A673 (cell line): ENCODE data around the gene PLCL1. TPM values are rescaled to one million over a fixed set of nuclear protein-coding genes. Genes with fewer than 3 reads are reported as not detected.

ENCODE experiments used
- BruUV-seq: library from RNA; stranded (reverse); fragments of 400-500 nt; replicated peaks from 2 replicates; lab custom pipeline; 2021; lab: Mats Ljungman, UMichigan
- CTCF ChIA-PET: fragments of 300-600 bp; sonication (Branson Sonifier 250); formaldehyde crosslinking; loops from one replicate; lab custom pipeline; 2022; ENCODE audit warnings: antibody characterized with exemption; lab: Charles Lee
- POLR2A ChIA-PET: fragments of 300-600 bp; sonication (Branson Sonifier 250); formaldehyde crosslinking; loops from one replicate; lab custom pipeline; 2022; ENCODE audit warnings: antibody characterized with exemption; ENCODE audit not compliant: low non-redundant PET; lab: Charles Lee
- DNase-seq: peaks from one replicate; pipeline ENCODE4 v3.0.0-alpha.2; 2015; ENCODE audit warnings: low spot score
- H3K27ac ChIP-seq: fragments of 200-600 bp; sonication (generic); 2 replicates; pipeline ENCODE4 v1.5.1; 2016; ENCODE audit warnings: mixed run types, low read depth, mild to moderate bottlenecking, mixed read lengths, antibody characterized with exemption, low read length; ENCODE audit not compliant: poor library complexity, severe bottlenecking
- H3K27me3 ChIP-seq: fragments of 200-600 bp; sonication (generic); replicated peaks from 2 replicates; pipeline ENCODE4 v1.6.1; 2017; ENCODE audit warnings: mixed run types, low read depth, mild to moderate bottlenecking, mixed read lengths, antibody characterized with exemption, low read length; ENCODE audit not compliant: insufficient read depth, poor library complexity
- H3K36me3 ChIP-seq: fragments of 200-600 bp; sonication (generic); 2 replicates; pipeline ENCODE4 v1.6.1; 2016; ENCODE audit warnings: mixed run types, mild to moderate bottlenecking, mixed read lengths, antibody characterized with exemption, low read length; ENCODE audit not compliant: insufficient read depth, poor library complexity, severe bottlenecking
- H3K4me1 ChIP-seq: fragments of 200-600 bp; sonication (generic); 2 replicates; pipeline ENCODE4 v1.6.1; 2017; ENCODE audit warnings: mixed run types, mild to moderate bottlenecking, mixed read lengths, antibody characterized with exemption, low read length; ENCODE audit not compliant: insufficient read depth, poor library complexity, severe bottlenecking
- H3K4me3 ChIP-seq: fragments of 200-600 bp; sonication (generic); 2 replicates; pipeline ENCODE4 v1.5.1; 2016; ENCODE audit warnings: low read depth, mixed run types, mild to moderate bottlenecking, mixed read lengths, low read length; ENCODE audit not compliant: poor library complexity, severe bottlenecking
- H3K9me3 ChIP-seq: fragments of 200-600 bp; sonication (generic); 2 replicates; pipeline ENCODE4 v1.6.1; 2016; ENCODE audit warnings: mixed run types, low read depth, mild to moderate bottlenecking, mixed read lengths, antibody characterized with exemption, low read length; ENCODE audit not compliant: poor library complexity, severe bottlenecking
- CTCF ChIP-seq: fragments of 300-800, 200-600 bp; sonication (generic); conservative IDR thresholded peaks from 2 replicates; pipeline ENCODE4 v1.5.1; 2017; ENCODE audit warnings: low read depth, mild to moderate bottlenecking, antibody characterized with exemption, low read length, moderate library complexity, mixed read lengths
- EZH2 ChIP-seq: fragments of 200-600 bp; sonication (generic); IDR thresholded peaks from 2 replicates; pipeline ENCODE4 v1.6.1; 2017; ENCODE audit warnings: borderline replicate concordance, low read depth, mild to moderate bottlenecking, mixed read lengths, antibody characterized with exemption, low read length; ENCODE audit not compliant: poor library complexity, severe bottlenecking
- intact Hi-C: fragments of 100-400 bp; cut with micrococcal nuclease; formaldehyde crosslinking; loops from one replicate; pipeline ENCODE4 v1.10.0; 2022; ENCODE audit not compliant: unreplicated experiment
- total RNA-seq: library from RNA; stranded (reverse); gene quantifications from 2 replicates; pipeline ENCODE4 v1.2.3, GENCODE V29; 2021

PLCL1 gene
- total RNA-seq, 1 experiment from 2014 or later, result not detected

- POLR2A ChIA-PET, result no interaction called here
- no peaks in the 10 kb centered on the region for H3K27me3 ChIP-seq
- TF ChIP-seq CTCF, result no peak
- TF ChIP-seq EZH2, result no peak
- H3K4me1 ChIP-seq, result no peaks in the 10 kb centered on the region
- H3K27ac ChIP-seq, result no peak overlapping the region
- no TSS peak for BruUV-seq
- no peak for DNase-seq
- CTCF ChIA-PET, result no interaction called here
- H3K4me3 ChIP-seq, result no peak overlapping the region
- intact Hi-C loops, result no loop called here
- no peaks in the 10 kb centered on the region for H3K9me3 ChIP-seq
- no peaks in the 10 kb centered on the region for H3K36me3 ChIP-seq
These were observed 312.4 kb downstream of the PLCL1 start for GRCh38 chr2:198116756-198117155.

- no peak overlapping the region for H3K4me3 ChIP-seq
- ChIA-PET POLR2A (no interaction called here), CTCF (no interaction called here)
- no peaks in the 10 kb centered on the region for H3K9me3 ChIP-seq
- H3K27me3 ChIP-seq, result no peaks in the 10 kb centered on the region
- H3K36me3 ChIP-seq, result no peaks in the 10 kb centered on the region
- intact Hi-C loops, result no loop called here
- no peak for TF ChIP-seq EZH2
- no peak for TF ChIP-seq CTCF
- no peaks in the 10 kb centered on the region for H3K4me1 ChIP-seq
- no TSS peak for BruUV-seq
- no peak overlapping the region for H3K27ac ChIP-seq
- DNase-seq, result no peak
These were observed 313.1 kb downstream of the PLCL1 start for GRCh38 chr2:198117406-198118041.

- H3K27ac ChIP-seq, result no peak overlapping the region
- peaks cover 13% of the 10 kb centered on the region for H3K27me3 ChIP-seq
- TF ChIP-seq CTCF (peak; percentile 73), EZH2 (no peak)
- H3K36me3 ChIP-seq, result no peaks in the 10 kb centered on the region
- no peak overlapping the region for H3K4me3 ChIP-seq
- CTCF ChIA-PET, result interaction anchor here (0.5 to 1.2 kb wide), 4 partner anchors 157 to 1106 kb away, joined by 3 to 4 read pairs (median 4); partner anchors contain the start of gene PLCL1
- BruUV-seq, result no TSS peak
- H3K9me3 ChIP-seq, result no peaks in the 10 kb centered on the region
- H3K4me1 ChIP-seq, result no peaks in the 10 kb centered on the region
- POLR2A ChIA-PET, result no interaction called here
- intact Hi-C loops, result loop anchor here (1.0 to 5.0 kb wide), 2 partner anchors 170 to 324 kb away; no protein-coding TSS in a partner anchor
- DNase-seq, result peak; percentile 64
These were observed 323.2 kb downstream of the PLCL1 start for GRCh38 chr2:198127627-198128026.
